K562 (cell line): Measurements from ENCODE around the gene MYOM1. TPM values are rescaled to one million over a fixed set of nuclear protein-coding genes. Genes with fewer than 3 reads are reported as not detected.
A peak's percentile ranks its signal among the peaks of the same experiment; 100 is the strongest.

ENCODE experiments used
- BRCA1 ChIP-seq, 2 experiments: fragments of 450-650 bp in 1 of 2; sonication (generic) in 1 of 2; formaldehyde crosslinking in 1 of 2; IDR thresholded peaks; 2 replicates each; pipeline versions ENCODE4 v1.5.0 to v1.6.1; 2017 to 2020; ENCODE audit warnings: mild to moderate bottlenecking in 1 of 2, missing genetic modification reagents in 1 of 2
- CC2D1A ChIP-seq: fragments of 450-650 bp; IDR thresholded peaks from 2 replicates; pipeline ENCODE4 v1.6.1; 2017; ENCODE audit warnings: mild to moderate bottlenecking
- CLOCK ChIP-seq: fragments of 250-450 bp; sonication (Bioruptor Pico); IDR thresholded peaks from 2 replicates; pipeline ENCODE4 v1.4.0; 2020; ENCODE audit warnings: mild to moderate bottlenecking, moderate library complexity, borderline replicate concordance
- CTCF ChIP-seq, 3 experiments: IDR thresholded peaks in 2 of 3; conservative IDR thresholded peaks in 1 of 3; 2 replicates each; pipeline ENCODE4 v1.5.1; 2011 to 2012; ENCODE audit warnings: low read length in 3 of 3, mild to moderate bottlenecking in 3 of 3, control low read depth in 2 of 3, improper control_type of control experiment in 1 of 3, inconsistent platforms in 1 of 3, low read depth in 1 of 3, mixed read lengths in 1 of 3, moderate library complexity in 1 of 3; ENCODE audit not compliant: insufficient read depth in 2 of 3
- DMBX1 ChIP-seq: fragments of 250-450 bp; sonication (Bioruptor Pico); IDR thresholded peaks from 2 replicates; pipeline ENCODE4 v1.8.0; 2022; ENCODE audit warnings: inconsistent platforms, mild to moderate bottlenecking, moderate library complexity, borderline replicate concordance
- ETV1 ChIP-seq: fragments of 450-650 bp; conservative IDR thresholded peaks from 2 replicates; pipeline ENCODE4 v1.6.1; 2016; ENCODE audit warnings: missing genetic modification characterization, control low read depth, low read depth, missing compliant biosample characterization
- HOMEZ ChIP-seq: fragments of 250-450 bp; sonication (Bioruptor Pico); IDR thresholded peaks from 2 replicates; pipeline ENCODE4 v1.4.0; 2020; ENCODE audit warnings: mild to moderate bottlenecking, moderate library complexity
- NONO ChIP-seq, 2 experiments: fragments of 200-400 bp in 1 of 2; fragments of 450-650 bp in 1 of 2; formaldehyde crosslinking in 1 of 2; IDR thresholded peaks; 2 replicates each; pipeline ENCODE4 v1.6.1; 2017; ENCODE audit warnings: low read depth in 2 of 2, mild to moderate bottlenecking in 2 of 2, moderate library complexity in 2 of 2, low read length in 1 of 2
- RUNX1 ChIP-seq: sonication (generic); IDR thresholded peaks from 2 replicates; pipeline ENCODE4 v1.6.1; 2016; ENCODE audit warnings: antibody characterized with exemption, low read depth
- SRSF9 ChIP-seq: fragments of 200-400 bp; formaldehyde crosslinking; IDR thresholded peaks from 2 replicates; pipeline ENCODE4 v1.6.1; 2017; ENCODE audit warnings: low read depth, low read length, borderline replicate concordance
- ZBTB49 ChIP-seq: sonication (generic); formaldehyde crosslinking; IDR thresholded peaks from 2 replicates; pipeline ENCODE4 v1.8.0; 2022; ENCODE audit warnings: missing genetic modification reagents, mild to moderate bottlenecking, borderline replicate concordance
- ZNF395 ChIP-seq: fragments of 200-800 bp; sonication (Bioruptor generic); IDR thresholded peaks from 2 replicates; pipeline ENCODE4 v1.6.1; 2017; ENCODE audit warnings: missing genetic modification characterization, missing compliant biosample characterization
- ZNF507 ChIP-seq: conservative IDR thresholded peaks from 2 replicates; pipeline ENCODE4 v1.6.1; 2017; ENCODE audit warnings: missing genetic modification characterization, missing compliant biosample characterization
- polyA plus RNA-seq, 8 experiments: library from polyadenylated mRNA; depleted of rRNA in 4 of 8; stranded (reverse) in 5 of 8; unstranded in 3 of 8; fragments of >200 nt; fragmentation: Nextera tagmentation in 2 of 8; fragmentation: Illumina TruSeq in 1 of 8; extraction: Ambion mirVana in 2 of 8; extraction: Trizol in 1 of 8; gene quantifications; 2 replicates each; pipeline versions ENCODE4 v1.2.1 to v1.2.3, GENCODE V29; 2011 to 2014; ENCODE audit warnings: inconsistent platforms in 1 of 8, missing spikeins in 1 of 8
- total RNA-seq, 7 experiments: library from RNA; depleted of rRNA in 6 of 7; stranded (reverse); fragments of >200 nt in 6 of 7; fragmentation: Illumina TruSeq in 2 of 7; extraction: Trizol in 2 of 7; gene quantifications; 2 replicates each; pipeline versions ENCODE4 v1.2.1 to v1.2.3, GENCODE V29; 2011 to 2021; ENCODE audit warnings: low replicate concordance in 1 of 7

MYOM1 gene
- total and polyA plus RNA-seq, 9 of the 15 experiments (the other 6 are each of a cell fraction or from before 2014, with no cell fraction given) = 0.01 to 0.62 (median 0.25) TPM

- TF ChIP-seq ZBTB49 (CRISPR knock-in tag) = no peak; the same call in 1 of the 2 replicates
- TF ChIP-seq NONO (IDR thresholded peaks at IDR 0.05; ENCODE audit: low read depth in 2 of 2, low read length in 1 of 2) = peak; percentile 60 to 100
- peak in 1 of 3 experiments; percentile 19; a peak in 1 of 6 replicates for TF ChIP-seq CTCF (IDR thresholded peaks at IDR 0.05 in 2 of 3, conservative IDR thresholded peaks at IDR 0.05 in 1 of 3; ENCODE audit: insufficient read depth in 2 of 3, low read depth in 1 of 3, low read length in 3 of 3)
- no peak for TF ChIP-seq RUNX1
- no peak; the same call in 1 of the 2 replicates for TF ChIP-seq CC2D1A
- no peak for TF ChIP-seq SRSF9
- TF ChIP-seq HOMEZ = no peak
- no peak for TF ChIP-seq ZNF507 (tag)
- TF ChIP-seq DMBX1 (CRISPR knock-in tag) = peak; percentile 31; the same call in 1 of the 2 replicates
- no peak for TF ChIP-seq CLOCK (CRISPR knock-in tag)
- peak; percentile 81 for TF ChIP-seq ZNF395 (CRISPR knock-in tag)
- no peak for TF ChIP-seq BRCA1 (IDR thresholded peaks at IDR 0.05)
- TF ChIP-seq BRCA1 (CRISPR knock-in tag; IDR thresholded peaks at IDR 0.05) = no peak
- TF ChIP-seq ETV1 (tag) = peak; percentile 95
These were observed 41.8 kb upstream of the MYOM1 start, which contains the start of gene MYL12B (continued) for GRCh38 chr18:3261373-3262233.
